Activated CD4-positive, alpha-beta T cell treated with anti-CD3 and anti-CD28 coated beads for 48 hours (primary cell): Measurements from ENCODE around the gene GABBR1.

ENCODE experiments used
- DNase-seq: peaks from one replicate; pipeline ENCODE4 v3.0.0-alpha.2; 2020

Gene GABBR1

DNA sequence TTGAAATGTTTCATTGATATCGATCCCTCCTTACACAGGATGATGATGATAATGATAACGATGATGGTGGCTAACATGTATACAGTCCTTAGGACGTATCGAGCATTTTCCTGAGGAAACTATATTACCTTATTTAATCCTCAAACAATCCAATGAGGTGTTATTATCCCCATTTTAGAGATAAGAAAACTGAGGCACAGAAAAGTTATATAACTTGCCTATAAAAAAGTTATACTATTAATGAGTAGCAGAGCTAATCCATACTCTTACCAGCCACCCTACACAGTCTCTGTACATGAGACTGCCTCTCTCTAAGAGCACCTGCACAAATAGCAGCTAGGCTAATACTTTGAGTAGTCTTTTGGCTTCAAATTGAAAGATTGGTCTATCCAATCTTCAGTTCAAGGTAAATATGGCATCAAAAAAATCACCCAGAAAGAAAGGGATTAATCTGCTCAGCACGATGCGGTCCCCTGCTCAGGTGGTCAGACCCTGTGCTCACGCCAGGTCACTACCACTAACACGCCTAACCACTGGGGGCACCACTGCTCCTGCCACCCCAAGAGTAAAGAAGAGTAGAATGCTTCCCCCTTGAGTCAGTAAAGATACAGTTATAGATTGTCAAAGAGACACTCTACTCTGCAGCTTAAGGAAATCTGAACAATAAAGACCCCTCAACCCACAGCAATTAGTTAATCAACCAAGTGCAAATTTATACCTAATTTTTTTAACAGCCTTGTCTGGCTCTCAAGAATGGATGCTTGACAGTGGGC is 15.0 kb downstream of the GABBR1 start:
- DNase-seq = no peak

DNA sequence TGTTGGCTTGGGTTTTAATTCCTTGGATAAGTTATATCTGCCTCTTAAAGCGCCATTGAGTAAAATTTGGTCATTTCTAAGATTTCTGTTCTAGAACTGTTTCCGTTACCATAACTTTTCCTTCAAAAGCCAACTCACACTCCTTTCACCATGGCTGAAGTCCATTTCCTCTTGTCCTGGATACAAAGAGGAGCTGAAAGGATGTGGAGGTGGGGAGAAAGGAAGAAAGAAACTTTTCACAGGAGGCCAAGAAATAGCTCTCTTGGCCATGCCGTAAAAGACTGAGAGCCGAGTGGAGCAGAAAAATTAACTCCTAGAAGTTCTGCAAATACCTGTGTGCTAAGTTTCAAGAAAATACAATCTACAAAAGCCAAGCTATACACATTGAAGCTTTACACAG is 21.6 kb downstream of the GABBR1 start:
- no peak for DNase-seq

GRCh38 chr6:29610540-29610939 is 22.4 kb downstream of the GABBR1 start:
- no peak for DNase-seq

DNA sequence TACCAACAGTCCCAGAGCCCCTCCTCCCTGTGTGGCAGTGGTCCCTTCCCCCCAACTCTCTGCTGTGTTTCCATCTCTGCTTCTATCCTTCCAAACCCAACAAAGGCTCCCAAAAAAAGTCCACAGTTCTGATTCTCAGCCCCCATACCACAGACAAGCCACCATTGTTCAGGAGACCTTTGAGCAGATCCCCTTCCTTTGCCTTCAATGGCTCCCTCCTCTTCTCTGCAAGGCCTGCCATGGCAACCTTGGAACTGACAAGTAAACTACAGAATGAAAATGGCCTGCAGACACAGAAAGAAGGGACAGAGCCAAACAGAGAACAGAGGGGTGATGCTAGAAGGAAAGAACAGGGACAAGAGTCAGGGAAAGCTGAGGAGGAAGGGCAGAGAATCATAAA is 24.9 kb downstream of the GABBR1 start:
- no peak for DNase-seq

DNA sequence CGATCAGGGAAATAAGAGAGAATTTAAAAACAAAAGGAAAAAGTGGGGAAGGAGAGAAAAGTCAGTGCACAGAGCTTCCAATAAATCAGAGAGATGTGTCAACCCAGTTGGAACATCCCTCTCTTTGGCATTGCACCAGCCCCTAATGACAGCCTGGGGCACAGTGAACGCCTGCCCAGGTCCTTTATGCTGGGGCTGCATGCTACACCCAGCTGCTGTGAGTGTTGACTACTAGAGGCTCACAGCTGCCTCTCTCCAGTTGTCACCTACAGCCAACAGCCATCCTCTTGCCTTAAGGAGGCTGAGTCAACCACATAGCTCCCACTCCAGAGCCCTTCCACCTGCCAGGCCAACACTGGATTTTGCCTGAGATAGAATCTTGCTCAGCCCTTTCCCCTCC is 29.1 kb downstream of the GABBR1 start:
- no peak for DNase-seq

DNA sequence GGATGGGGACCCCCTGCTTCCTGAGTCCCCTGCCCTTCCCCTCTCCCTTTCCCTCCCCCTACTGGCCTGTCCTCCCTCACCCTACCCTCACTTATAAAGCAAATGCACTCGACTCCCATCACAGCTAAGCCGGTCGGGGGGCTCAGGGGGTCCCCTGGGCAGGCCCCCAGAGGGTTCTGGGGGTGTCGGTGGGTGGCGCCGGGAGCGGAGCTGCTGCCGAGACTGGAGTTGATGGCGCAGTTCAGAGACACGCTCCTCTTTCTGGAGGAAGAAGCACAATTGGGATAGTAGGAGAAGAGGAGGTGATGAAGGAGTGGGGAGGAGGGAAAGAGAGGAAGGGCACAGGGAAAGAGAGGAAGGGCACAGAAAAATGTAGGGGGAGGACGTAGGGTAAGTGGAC is 29.5 kb downstream of the GABBR1 start:
- DNase-seq = no peak

DNA sequence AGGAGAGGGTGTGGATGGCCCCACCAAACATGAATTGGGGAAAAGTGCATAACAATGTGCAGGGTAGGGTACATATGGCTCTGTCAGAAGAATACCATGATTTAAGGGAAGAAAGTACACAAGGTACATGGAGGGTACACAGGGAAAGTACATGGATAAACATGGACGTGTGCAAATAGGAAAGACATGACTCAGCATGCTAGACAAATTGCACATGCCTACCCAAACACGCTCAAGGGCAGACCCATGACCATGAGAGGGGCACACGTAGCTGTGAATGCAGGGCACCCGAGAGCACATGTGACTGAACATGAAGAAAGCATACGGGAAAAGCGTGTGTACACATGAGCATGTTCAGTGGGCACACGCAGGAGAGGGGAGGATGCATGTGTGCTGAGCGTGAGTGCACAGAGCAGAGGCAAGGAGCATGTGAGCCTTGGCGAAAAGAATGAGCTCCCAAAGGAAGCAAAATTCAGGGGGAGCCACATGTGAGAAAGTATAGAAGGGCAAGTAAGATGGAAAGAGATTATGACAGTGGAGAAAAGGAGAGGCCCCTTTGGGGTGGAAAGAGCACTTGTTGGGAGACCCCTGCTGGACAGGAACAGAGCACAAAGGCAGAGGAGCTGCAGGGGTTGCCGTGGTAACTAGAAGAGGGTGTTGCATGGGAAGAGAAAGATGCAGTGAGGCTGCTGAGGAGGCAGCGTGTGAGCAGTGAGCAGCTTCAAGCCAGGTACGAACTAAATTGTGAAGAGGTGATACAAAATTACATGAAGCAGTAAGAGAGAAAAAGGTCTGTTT is 30.2 kb downstream of the GABBR1 start:
- DNase-seq = peak; percentile 15

- no peak for DNase-seq
Measured at GRCh38 chr6:29598172-29598747, 34.7 kb downstream of the GABBR1 start.

DNA sequence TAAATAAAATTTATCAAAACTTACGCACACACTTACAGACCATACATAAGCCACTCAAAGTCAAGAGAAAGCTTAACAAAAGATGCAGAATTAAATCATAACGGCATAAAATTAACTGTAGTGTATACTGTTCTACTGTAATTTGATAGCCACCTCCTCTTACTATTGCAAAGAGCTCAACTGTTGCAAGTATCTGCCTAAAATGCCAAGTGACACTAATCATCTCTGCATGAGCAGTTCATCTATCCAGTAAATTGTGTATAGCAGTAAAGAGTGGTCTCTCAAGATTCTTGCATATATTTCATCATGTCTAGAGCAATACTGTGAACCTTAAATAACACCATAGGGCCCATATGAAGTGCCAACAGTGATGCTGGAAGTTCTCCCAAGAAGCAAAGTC is 35.8 kb downstream of the GABBR1 start:
- DNase-seq = no peak

- DNase-seq = no peak
Measured at GRCh38 chr6:29596381-29596900, 36.5 kb downstream of the GABBR1 start.

GRCh38 chr6:29593199-29593855 is 39.7 kb downstream of the GABBR1 start:
- DNase-seq = no peak

DNA sequence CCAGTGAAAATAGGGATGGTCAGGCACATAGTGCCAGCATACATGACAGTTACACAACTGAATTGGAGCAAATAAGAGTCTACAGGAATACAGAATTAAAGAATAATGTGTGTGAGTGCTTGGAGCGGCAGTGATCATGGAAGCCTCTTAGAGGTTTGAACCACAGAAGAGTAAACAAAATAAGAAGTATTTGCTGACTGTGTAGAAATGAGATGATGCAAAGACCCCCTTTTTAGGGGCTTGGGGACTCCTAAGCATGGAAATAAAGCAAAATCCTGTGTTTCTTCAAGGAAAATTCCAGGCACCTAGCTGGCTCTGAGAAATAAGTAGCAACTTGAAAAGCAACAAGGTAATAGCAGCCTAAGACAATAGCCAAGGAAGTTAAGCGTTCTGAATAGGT is 41.3 kb downstream of the GABBR1 start:
- DNase-seq = no peak

- DNase-seq = no peak
Measured at GRCh38 chr6:29590218-29590808, 42.7 kb downstream of the GABBR1 start.

GRCh38 chr6:29589423-29590048 is 43.4 kb downstream of the GABBR1 start:
- DNase-seq = peak; percentile 61

GRCh38 chr6:29584821-29585220 is 48.2 kb downstream of the GABBR1 start, which contains the start of gene OR2H2:
OR2H2 (plus strand) TSS chr6:29585121; CDS start chr6:29587945, 2,824 bp downstream.
- no peak for DNase-seq

DNA sequence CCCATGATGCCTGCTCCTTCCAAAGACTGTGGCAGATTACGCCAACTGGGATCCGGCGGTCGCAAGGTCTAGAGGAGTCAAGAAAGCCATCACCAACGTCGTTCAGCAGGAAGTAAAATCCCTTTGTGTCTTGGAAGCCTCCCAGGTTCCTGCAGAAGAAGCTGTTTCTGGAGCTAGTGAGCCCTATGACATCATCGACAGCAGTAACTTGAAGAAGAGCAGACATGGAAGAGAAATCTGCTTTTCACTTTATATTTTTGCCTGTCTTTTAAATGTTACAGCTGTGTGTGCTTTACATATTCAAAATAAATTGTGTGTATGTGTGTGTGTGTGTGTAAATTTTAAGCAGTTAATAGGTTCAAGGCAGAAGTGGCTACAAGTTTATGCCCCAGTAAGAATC is 55.4 kb downstream of the GABBR1 start:
- DNase-seq = no peak

DNA sequence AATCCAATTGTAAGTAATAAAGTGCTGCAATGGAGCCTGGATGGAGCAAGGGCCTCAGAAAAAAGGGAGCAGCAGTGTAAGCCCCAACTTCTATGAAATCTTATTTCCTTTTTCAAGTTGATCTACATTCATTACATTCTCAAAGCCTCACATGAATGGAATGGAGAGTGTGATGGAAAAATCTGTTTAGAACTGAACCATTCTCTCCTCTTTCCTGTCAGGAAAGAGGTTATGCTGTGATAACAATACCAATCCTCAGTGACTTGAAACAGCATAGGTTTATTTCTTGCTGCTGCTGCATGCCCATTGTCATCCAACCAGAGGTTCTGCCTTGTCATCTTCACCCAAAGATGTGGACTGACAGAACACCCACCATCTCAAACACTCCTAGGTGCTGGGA is 56.9 kb downstream of the GABBR1 start:
- no peak for DNase-seq

GRCh38 chr6:29567991-29568390 is 65.0 kb downstream of the GABBR1 start:
- no peak for DNase-seq

DNA sequence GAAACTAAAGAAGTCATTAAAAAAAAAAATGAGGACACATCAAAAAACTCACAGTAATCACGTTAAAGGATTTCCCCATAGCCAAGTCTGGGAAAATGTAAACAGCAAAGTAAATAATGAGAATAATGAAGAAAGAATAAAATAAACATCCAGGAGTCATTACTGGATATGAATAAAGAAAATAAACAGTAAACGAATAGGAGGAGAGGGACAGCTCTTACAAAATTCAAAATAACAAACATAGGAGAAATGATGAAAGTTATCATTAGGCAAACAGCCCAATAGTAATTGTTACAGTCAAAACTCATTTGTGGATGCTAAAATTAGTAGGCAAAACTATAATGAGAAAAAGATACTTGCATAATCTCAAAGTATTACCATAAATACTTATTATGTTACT is 65.4 kb downstream of the GABBR1 start:
- DNase-seq = no peak

DNA sequence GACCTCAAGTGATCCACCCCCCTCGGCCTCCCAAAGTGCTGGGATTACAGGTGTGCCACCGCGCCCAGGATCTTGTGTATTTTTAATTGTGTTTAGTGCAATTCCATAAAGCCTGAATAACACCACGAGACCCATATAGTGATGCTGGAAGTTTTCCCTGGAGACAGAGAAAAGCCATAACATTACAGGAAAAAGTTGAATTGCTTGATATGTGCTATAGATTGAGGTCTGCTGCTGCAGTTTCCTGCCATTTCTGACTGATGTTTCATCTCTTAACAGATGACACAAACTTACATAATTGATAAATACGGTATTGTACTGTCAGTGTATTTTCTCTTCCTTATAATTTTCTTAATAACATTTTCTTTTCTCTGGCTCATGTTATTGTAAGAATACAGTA is 66.1 kb downstream of the GABBR1 start:
- no peak for DNase-seq

GRCh38 chr6:29564875-29565274 is 68.1 kb downstream of the GABBR1 start:
- DNase-seq = no peak

DNA sequence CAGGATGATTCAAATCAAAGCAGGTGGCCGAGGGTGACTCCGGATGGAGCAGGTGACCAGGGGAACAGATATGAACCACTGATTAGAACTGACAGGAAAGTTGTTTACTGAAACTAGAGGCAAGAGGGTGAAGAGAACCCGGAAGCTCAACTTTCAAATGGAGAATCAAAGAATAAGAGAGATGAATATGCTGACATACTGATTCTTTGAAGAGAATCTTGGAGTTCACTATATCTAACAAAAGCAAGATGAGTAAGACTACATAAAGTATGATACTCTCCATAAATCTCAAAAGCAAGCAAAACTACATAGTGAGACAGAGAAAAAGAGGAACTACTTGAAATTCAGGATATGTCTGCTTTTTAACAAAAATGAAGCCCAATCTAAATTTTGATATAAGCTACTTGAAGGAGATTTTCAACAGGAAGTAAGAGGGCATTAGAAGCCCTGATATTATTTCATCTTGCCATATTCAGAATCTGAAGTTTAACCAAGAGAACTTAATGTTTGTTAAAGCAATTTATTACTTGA is 69.5 kb downstream of the GABBR1 start:
- no peak for DNase-seq
